Neuronal stem cell (in vitro differentiated cells): Measurements from ENCODE around the gene TLCD3B.

Source experiments
- DNase-seq: peaks from one replicate; pipeline ENCODE4 v3.0.0-alpha.2; 2013; ENCODE audit warnings: low spot score
- H2AFZ ChIP-seq: one replicate; pipeline ENCODE4 v1.6.1; 2013; ENCODE audit warnings: mild to moderate bottlenecking, low read length, inconsistent platforms
- H2AK5ac ChIP-seq: 2 replicates; pipeline ENCODE4 v1.6.1; 2013; ENCODE audit warnings: low read depth, mild to moderate bottlenecking, inconsistent platforms, low read length, moderate library complexity, mixed read lengths
- H2BK120ac ChIP-seq: 2 replicates; pipeline ENCODE4 v1.6.1; 2013; ENCODE audit warnings: low read depth, mild to moderate bottlenecking, inconsistent platforms, low read length, moderate library complexity, mixed read lengths
- H2BK12ac ChIP-seq: one replicate; pipeline ENCODE4 v1.6.1; 2013; ENCODE audit warnings: low read length, inconsistent platforms
- H2BK15ac ChIP-seq: 2 replicates; pipeline ENCODE4 v1.6.1; 2013; ENCODE audit warnings: mild to moderate bottlenecking, low read length, inconsistent platforms, mixed read lengths
- H2BK5ac ChIP-seq: one replicate; pipeline ENCODE4 v1.6.1; 2013; ENCODE audit warnings: inconsistent platforms, mild to moderate bottlenecking, low read length, moderate library complexity
- H3K14ac ChIP-seq: one replicate; pipeline ENCODE4 v1.6.1; 2013; ENCODE audit warnings: low read length, inconsistent platforms
- H3K18ac ChIP-seq: 2 replicates; pipeline ENCODE4 v1.6.1; 2013; ENCODE audit warnings: low read length, inconsistent platforms
- H3K23ac ChIP-seq: 2 replicates; pipeline ENCODE4 v1.6.1; 2013; ENCODE audit warnings: low read depth, mild to moderate bottlenecking, mixed read lengths, low read length, inconsistent platforms; ENCODE audit not compliant: poor library complexity
- H3K27ac ChIP-seq: replicated peaks from 3 replicates; pipeline ENCODE4 v1.5.1; 2013; ENCODE audit warnings: low read length, inconsistent platforms
- H3K27me3 ChIP-seq, 3 experiments: 2 replicates each; pipeline ENCODE4 v1.6.1; 2013; ENCODE audit warnings: low read length in 3 of 3, mild to moderate bottlenecking in 2 of 3, inconsistent platforms in 1 of 3, low read depth in 1 of 3, mixed read lengths in 1 of 3, moderate library complexity in 1 of 3; ENCODE audit not compliant: control insufficient read depth in 3 of 3, insufficient read depth in 3 of 3
- H3K36me3 ChIP-seq, 2 donors: replicated peaks in 1 of 2; 2 replicates each; pipeline ENCODE4 v1.6.1; 2013; ENCODE audit warnings: low read length in 2 of 2; ENCODE audit not compliant: control insufficient read depth in 2 of 2, insufficient read depth in 2 of 2
- H3K4ac ChIP-seq: 2 replicates; pipeline ENCODE4 v1.6.1; 2013; ENCODE audit warnings: inconsistent platforms, mild to moderate bottlenecking, low read length, moderate library complexity
- H3K4me1 ChIP-seq, 2 donors: 1 replicate in 1 of 2; 2 replicates in 1 of 2; pipeline ENCODE4 v1.6.1; 2013; ENCODE audit warnings: low read length in 2 of 2, low read depth in 1 of 2; ENCODE audit not compliant: control insufficient read depth in 2 of 2, insufficient read depth in 1 of 2
- H3K4me2 ChIP-seq: one replicate; pipeline ENCODE4 v1.6.1; 2013; ENCODE audit warnings: mild to moderate bottlenecking, low read length, inconsistent platforms; ENCODE audit not compliant: insufficient read depth, poor library complexity, severe bottlenecking
- H3K4me3 ChIP-seq, 2 donors: 2 replicates each; pipeline ENCODE4 v1.5.1; 2013; ENCODE audit warnings: low read length in 2 of 2, mild to moderate bottlenecking in 2 of 2, inconsistent platforms in 1 of 2, moderate library complexity in 1 of 2
- H3K79me1 ChIP-seq: one replicate; pipeline ENCODE4 v1.6.1; 2013; ENCODE audit warnings: low read depth, mild to moderate bottlenecking, inconsistent platforms, low read length, moderate library complexity
- H3K9ac ChIP-seq: one replicate; pipeline ENCODE4 v1.6.1; 2013; ENCODE audit warnings: mild to moderate bottlenecking, low read depth, low read length, inconsistent platforms; ENCODE audit not compliant: poor library complexity
- H3K9me3 ChIP-seq, 2 donors: replicated peaks in 1 of 2; 2 replicates each; pipeline versions ENCODE3 to v1.6.1; 2013; ENCODE audit warnings: low read length in 2 of 2, mild to moderate bottlenecking in 2 of 2, inconsistent platforms in 1 of 2, low read depth in 1 of 2, mixed read lengths in 1 of 2, moderate library complexity in 1 of 2; ENCODE audit not compliant: control insufficient read depth in 2 of 2, insufficient read depth in 1 of 2
- H4K8ac ChIP-seq: one replicate; pipeline ENCODE4 v1.6.1; 2013; ENCODE audit warnings: low read depth, mild to moderate bottlenecking, inconsistent platforms, low read length, moderate library complexity
- H4K91ac ChIP-seq: one replicate; pipeline ENCODE4 v1.6.1; 2013; ENCODE audit warnings: low read length, low read depth, mild to moderate bottlenecking, inconsistent platforms; ENCODE audit not compliant: poor library complexity
- WGBS, 2 donors: extraction: QIAGEN DNeasy Blood & Tissue Kit; methylation state at CpG; one replicate each; pipeline ENCODE4 v1.1.7; 2013; ENCODE audit warnings: missing lambda C conversion rate in 2 of 2, mixed read lengths in 1 of 2; ENCODE audit not compliant: insufficient read length in 2 of 2, insufficient replicate concordance in 1 of 2; ENCODE audit errors: extremely low coverage in 2 of 2; 5-methylcytosine and 5-hydroxymethylcytosine counted together

The TLCD3B gene

DNA sequence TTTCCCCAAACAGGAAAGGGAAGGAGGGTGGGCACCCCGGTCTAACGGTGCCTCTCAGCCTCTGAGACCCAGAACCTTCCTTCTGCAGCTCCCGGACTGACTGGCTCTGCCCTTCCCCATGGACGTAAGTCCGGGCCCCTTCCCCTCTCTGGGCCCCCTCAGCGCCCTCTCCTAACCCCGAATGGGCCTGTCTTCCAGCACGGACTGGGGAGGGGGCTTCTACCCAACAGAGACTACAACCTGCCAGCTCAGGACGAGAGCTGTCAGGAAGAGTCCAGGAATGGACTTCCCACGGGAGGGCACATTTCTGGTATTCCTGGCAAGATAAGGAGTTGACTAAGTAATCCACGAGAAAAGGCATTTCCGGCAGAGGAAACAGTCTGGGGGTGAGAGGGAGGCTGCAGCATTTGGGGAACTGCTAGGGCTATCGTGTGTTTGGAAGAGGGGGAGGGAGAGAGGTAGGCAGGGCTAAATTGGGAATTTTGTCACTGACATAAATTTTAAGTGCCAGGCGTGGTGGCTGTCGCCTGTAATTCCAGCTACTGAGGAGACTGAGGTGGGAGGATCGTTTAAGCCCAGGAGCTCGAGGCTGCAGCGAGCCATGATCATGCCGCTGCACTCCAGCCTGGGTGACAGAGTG is 22.4 kb upstream of the TLCD3B start:
- Histone ChIP-seq H3K9me3 (no peaks in the 10 kb centered on the region), H3K23ac (peak overlapping the region; percentile 89), H3K14ac (peak overlapping the region; percentile 86), H2AFZ (peak overlapping the region; percentile 99), H3K27ac (no peak overlapping the region), H4K91ac (no peak overlapping the region), H3K4me2 (peak overlapping the region; percentile 98), H4K8ac (no peak overlapping the region), H3K36me3 (peaks cover 2 to 20% of the 10 kb centered on the region in 2 donors), H3K79me1 (no peaks in the 10 kb centered on the region), H2BK12ac (peak overlapping the region; percentile 1), H3K9ac (peak overlapping the region; percentile 85), H3K18ac (peak overlapping the region; percentile 92), H2BK5ac (peak overlapping the region; percentile 60), H2AK5ac (peak overlapping the region; percentile 28), H3K4ac (peak overlapping the region; percentile 70), H3K4me3 (peak overlapping the region; percentile 90 to 96), H3K4me1 (peaks cover 7 to 9% of the 10 kb centered on the region in 2 donors), H3K27me3 (no peaks in the 10 kb centered on the region), H2BK15ac (peak overlapping the region; percentile 69), H2BK120ac (peak overlapping the region; percentile 63)
- no peak for DNase-seq
- WGBS, 2 donors = no CpG with 5 or more reads among the region's 19 CpGs

- Histone ChIP-seq H2BK120ac (peak overlapping the region; percentile 63), H4K91ac (no peak overlapping the region), H3K4me1 (peaks cover 7 to 9% of the 10 kb centered on the region in 2 donors), H3K4me2 (peak overlapping the region; percentile 98), H3K18ac (peak overlapping the region; percentile 92), H4K8ac (no peak overlapping the region), H3K27me3 (no peaks in the 10 kb centered on the region), H2BK15ac (peak overlapping the region; percentile 69), H2BK5ac (peak overlapping the region; percentile 60), H3K9me3 (no peaks in the 10 kb centered on the region), H3K23ac (peak overlapping the region; percentile 89), H3K27ac (no peak overlapping the region), H3K14ac (peak overlapping the region; percentile 86), H3K4ac (peak overlapping the region; percentile 70), H2BK12ac (no peak overlapping the region), H3K4me3 (peak overlapping the region; percentile 90 to 96), H3K36me3 (peaks cover 2 to 16% of the 10 kb centered on the region in 2 donors), H2AFZ (peak overlapping the region; percentile 99), H3K79me1 (no peaks in the 10 kb centered on the region), H3K9ac (peak overlapping the region; percentile 85), H2AK5ac (peak overlapping the region; percentile 28)
- DNase-seq = peak; percentile 85
- WGBS, 2 donors = no CpG with 5 or more reads among the region's 58 CpGs
Observed at GRCh38 chr16:30052671-30053372, 21.8 kb upstream of the TLCD3B start.

- no CpG with 5 or more reads among the region's 3 CpGs for WGBS, 2 donors
Observed at GRCh38 chr16:30051518-30051917, 20.4 kb upstream of the TLCD3B start.

DNA sequence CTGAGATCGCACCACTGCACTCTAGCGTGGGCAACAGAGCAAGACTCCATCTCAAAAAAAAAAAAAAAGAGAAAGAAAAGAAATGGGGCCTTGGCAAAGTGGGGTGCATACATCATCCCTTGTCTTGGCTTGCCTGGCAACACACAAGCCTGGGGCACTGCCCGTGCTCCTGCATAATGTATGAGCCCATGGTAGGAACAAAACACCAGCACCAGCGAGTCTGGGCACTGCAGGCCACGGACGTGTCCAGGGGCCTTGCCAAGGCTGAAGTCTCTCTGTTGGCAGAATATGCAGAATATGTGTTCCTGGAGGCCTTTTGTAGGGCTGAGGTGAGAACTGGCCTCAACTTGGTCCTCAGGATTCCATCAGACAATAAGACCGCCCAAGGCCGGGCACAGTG is 18.8 kb upstream of the TLCD3B start:
- no peak overlapping the region for H3K27ac ChIP-seq
- WGBS, 2 donors = no CpG with 5 or more reads among the region's 8 CpGs

More at GRCh38 chr16:30051518-30051917, 20.4 kb upstream of the TLCD3B start:
- no peak overlapping the region for H3K4me2 ChIP-seq
- no peaks in the 10 kb centered on the region for H3K27me3 ChIP-seq
- no peak for DNase-seq
- H3K4me3 ChIP-seq = no peak overlapping the region
- no peak overlapping the region for H2BK5ac ChIP-seq
- H2AFZ ChIP-seq = no peak overlapping the region
- no peak overlapping the region for H2AK5ac ChIP-seq
- H3K14ac ChIP-seq = no peak overlapping the region
- H2BK120ac ChIP-seq = no peak overlapping the region
- no peak overlapping the region for H3K18ac ChIP-seq
- no peak overlapping the region for H2BK12ac ChIP-seq
- no peak overlapping the region for H3K9ac ChIP-seq
- no peak overlapping the region for H3K23ac ChIP-seq
- no peak overlapping the region for H3K4ac ChIP-seq
- no peaks in the 10 kb centered on the region for H3K9me3 ChIP-seq
- no peak overlapping the region for H4K91ac ChIP-seq
- H3K79me1 ChIP-seq = no peaks in the 10 kb centered on the region
- peaks cover 7 to 9% of the 10 kb centered on the region in 2 donors for H3K4me1 ChIP-seq
- H3K27ac ChIP-seq = no peak overlapping the region
- no peak overlapping the region for H4K8ac ChIP-seq
- no peak overlapping the region for H2BK15ac ChIP-seq
- H3K36me3 ChIP-seq = peaks cover 0 to 7% of the 10 kb centered on the region in 2 donors

More for the DNA sequence above, 18.8 kb upstream of the TLCD3B start:
- Histone ChIP-seq H4K91ac (no peak overlapping the region), H3K4me1 (peaks cover 7 to 9% of the 10 kb centered on the region in 2 donors), H3K23ac (no peak overlapping the region), H3K9me3 (peaks cover 0 to 3% of the 10 kb centered on the region in 2 donors), H3K18ac (no peak overlapping the region), H2BK15ac (no peak overlapping the region), H4K8ac (no peak overlapping the region), H3K79me1 (peaks cover 4% of the 10 kb centered on the region), H3K4ac (no peak overlapping the region), H2BK120ac (no peak overlapping the region), H3K4me2 (no peak overlapping the region), H2BK5ac (no peak overlapping the region), H2BK12ac (no peak overlapping the region), H3K9ac (no peak overlapping the region), H3K27me3 (peaks cover 0 to 4% (median 0%) of the 10 kb centered on the region in 3 experiments), H2AK5ac (no peak overlapping the region), H3K14ac (no peak overlapping the region), H3K36me3 (no peaks in the 10 kb centered on the region), H3K4me3 (no peak overlapping the region), H2AFZ (no peak overlapping the region)
- DNase-seq = no peak
